NCI-H524 treated with DMSO at 0.1 percent for 48 hours (cell line): ENCODE data around the gene STK11.

Source experiments
- DNase-seq: peaks from one replicate; lab custom pipeline; 2025; lab: John Stamatoyannopoulos, UW

STK11 gene

GRCh38 chr19:1251330-1252220, 46.0 kb downstream of the STK11 start:
- DNase-seq = no peak

GRCh38 chr19:1252221-1252820, 46.7 kb downstream of the STK11 start:
- no peak for DNase-seq

DNA sequence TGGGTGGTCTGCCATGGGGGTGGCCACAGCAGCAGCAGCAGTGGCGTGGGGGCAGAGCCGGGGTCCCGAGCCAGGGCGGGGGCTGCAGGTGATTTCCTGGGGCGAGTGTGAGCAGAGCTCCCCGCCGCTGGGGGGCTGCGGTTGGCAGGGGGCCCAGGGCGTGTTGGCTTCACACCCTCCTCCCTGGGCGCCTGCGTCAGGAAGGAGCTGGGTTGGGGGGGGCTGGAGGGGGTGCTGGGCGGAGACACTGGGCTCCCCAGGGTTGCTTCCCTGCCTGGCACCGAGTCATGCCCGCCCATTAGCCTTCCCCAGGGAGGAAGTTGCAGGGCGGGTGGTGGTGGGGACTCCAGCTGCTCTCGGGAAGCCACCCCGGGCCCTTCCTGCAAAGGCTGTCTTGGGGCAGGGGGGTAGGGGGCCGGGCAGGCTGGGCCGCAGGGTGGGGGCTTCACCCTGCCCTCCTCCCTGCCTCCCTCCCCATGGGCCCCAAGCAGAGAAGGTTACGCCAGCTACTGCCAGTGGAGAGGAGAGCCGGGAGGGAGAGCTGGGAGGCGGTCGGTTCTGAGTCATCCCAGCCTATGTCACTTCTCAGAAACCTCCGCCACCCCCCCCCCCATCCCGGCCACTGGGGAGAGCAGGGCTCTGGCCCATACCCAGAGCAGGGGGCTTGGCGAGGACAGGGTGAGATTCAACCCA, 47.4 kb downstream of the STK11 start:
- DNase-seq = no peak

GRCh38 chr19:1253514-1254080, 48.0 kb downstream of the STK11 start:
- DNase-seq = no peak

DNA sequence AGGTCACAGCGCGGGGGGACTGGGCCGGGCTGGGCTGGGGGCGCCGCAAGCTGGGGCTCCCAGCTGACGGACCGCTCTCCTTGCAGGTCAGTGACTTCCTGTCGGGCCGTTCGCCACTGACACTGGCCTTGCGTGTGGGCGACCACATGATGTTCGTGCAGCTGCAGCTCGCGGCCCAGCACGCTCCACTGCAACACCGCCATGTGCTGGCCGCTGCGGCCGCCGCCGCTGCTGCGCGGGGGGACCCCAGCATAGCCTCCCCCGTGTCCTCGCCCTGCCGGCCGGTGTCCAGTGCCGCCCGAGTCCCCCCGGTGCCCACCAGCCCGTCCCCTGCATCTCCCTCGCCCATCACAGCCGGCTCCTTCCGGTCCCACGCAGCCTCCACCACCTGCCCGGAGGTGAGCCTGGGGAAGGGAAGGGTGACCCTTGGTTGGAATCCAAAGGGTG, 48.5 kb downstream of the STK11 start:
- DNase-seq = no peak

GRCh38 chr19:1254530-1255185, 49.1 kb downstream of the STK11 start:
- no peak for DNase-seq

GRCh38 chr19:1255186-1256161, 49.9 kb downstream of the STK11 start:
- DNase-seq = no peak

DNA sequence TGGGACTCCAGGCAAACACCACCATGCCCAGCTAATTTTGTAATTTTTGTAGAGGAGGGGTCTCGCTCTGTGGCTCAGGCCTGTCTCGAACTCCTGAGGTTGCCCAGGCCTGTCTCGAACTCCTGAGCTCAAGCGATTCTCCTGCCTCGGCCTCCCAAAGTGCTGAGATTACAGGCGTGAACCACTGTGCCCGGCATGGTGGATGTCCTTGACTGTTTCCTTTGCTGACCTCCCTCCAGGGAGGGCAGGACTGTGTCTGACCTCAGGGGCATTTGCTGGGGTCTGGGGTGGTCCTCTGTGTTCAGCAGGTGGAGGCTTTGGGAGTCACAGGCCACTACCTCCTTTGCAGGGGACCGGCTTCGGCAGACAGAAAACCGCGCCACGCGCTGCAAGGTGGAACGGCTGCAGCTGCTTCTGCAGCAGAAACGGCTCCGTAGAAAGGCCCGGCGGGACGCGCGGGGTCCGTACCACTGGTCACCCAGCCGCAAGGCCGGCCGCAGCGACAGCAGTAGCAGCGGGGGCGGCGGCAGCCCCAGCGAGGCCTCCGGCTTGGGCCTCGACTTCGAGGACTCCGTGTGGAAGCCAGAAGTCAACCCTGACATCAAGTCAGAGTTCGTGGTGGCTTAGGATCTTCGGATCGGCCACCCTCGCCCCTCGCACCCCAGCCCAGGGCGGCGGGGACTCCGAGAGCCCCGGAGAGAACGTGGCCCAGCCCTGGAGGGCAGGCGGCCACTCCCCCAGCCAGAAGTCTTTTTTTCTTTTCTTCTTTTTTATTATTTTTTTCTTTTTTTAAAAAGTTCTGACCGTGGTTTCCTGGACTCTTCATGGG, 51.3 kb downstream of the STK11 start:
- no peak for DNase-seq

GRCh38 chr19:1257475-1258162, 52.0 kb downstream of the STK11 start:
- no peak for DNase-seq

DNA sequence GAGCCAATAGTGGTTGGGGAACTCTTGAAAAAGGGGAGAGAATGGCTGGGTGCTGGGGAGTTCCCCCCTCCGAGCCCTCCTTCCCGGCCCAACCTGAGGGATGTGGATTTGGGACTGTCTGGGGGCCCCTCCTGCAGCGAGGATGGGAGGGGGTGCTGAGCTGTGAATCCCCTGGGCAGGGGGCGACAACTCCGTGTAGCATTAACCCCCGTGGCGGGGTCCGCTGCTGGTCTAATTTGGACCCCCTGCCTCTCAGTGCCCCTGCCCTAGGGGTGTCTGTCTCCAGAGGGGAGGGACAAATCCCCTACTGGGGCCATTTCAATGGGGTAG, 52.5 kb downstream of the STK11 start:
- DNase-seq = no peak

- no peak for DNase-seq
Observed at GRCh38 chr19:1258707-1259205, 53.2 kb downstream of the STK11 start.

DNA sequence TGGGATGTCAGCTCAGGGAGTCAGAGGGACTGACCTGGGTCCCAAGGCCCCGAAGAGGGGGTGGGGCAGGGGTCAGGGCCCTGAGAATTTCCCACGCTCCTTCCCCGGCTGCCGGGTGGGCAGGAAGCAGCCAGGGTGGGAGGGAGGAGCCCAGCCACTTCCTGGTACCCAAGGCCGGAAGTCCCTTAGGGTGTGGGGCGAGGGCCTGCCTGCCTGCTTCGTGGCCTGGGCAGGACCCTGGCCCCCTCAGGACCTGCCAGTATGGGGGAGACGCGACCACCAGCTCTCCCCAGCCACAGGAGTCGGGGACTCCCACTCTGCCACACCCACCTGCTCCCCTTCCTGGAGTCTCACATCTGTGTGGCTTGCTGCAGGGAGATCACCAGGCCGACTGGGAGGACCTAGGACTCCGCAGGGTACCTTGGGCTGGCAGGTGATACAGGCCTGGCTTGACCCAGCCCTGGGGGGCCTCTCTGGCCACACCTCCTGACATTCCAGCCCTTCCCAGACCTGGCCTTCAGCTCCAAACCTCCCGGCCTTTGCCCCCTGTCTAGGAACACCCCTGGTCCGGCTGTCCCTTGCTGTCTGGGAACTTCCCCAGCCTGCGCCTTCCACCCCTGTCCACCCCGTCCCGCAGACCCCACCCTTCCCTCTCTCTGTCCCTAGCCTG, 53.8 kb downstream of the STK11 start:
- no peak for DNase-seq

DNA sequence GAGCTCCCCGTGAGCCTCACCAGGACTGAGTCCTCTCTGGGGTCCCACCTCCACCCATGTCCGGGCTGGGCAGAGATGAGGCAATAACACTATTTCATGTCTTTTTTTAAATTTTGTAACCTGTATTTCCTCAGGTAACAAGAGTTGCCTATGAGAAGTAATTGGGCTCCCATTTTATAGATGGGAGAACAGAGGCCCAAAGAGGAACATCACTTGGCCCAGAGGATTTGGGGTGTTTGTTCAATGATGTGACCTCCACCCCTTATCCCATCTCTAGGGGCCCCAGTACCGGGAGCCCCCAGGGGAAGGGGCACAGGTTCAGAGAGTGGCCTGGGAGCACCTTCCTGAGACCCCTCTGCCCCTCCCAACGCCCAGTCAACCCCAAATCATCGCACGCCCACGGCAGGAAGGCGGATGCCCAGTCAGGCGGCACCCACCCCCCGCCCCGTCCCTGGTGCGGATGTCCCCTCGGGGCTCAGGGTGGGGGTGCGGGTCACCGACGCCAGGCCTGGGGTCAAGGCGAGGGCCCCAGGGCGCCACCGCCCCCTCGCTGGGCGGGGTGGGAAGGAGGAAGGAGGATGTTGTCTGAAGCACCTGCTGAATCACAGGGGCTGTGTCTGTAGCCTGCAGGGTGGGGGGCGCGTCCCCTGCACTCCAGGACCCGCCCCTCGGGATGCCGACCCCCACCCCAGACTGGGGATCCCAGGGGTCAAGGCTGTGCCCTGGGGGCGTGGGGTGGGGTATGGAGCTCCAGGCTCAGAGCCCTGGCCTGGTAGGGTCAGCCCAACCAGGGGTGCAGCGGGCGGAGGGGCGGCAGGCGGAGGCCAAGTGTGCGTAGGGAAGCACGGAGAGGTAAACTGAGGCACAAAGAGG, 54.5 kb downstream of the STK11 start:
- DNase-seq = no peak

DNA sequence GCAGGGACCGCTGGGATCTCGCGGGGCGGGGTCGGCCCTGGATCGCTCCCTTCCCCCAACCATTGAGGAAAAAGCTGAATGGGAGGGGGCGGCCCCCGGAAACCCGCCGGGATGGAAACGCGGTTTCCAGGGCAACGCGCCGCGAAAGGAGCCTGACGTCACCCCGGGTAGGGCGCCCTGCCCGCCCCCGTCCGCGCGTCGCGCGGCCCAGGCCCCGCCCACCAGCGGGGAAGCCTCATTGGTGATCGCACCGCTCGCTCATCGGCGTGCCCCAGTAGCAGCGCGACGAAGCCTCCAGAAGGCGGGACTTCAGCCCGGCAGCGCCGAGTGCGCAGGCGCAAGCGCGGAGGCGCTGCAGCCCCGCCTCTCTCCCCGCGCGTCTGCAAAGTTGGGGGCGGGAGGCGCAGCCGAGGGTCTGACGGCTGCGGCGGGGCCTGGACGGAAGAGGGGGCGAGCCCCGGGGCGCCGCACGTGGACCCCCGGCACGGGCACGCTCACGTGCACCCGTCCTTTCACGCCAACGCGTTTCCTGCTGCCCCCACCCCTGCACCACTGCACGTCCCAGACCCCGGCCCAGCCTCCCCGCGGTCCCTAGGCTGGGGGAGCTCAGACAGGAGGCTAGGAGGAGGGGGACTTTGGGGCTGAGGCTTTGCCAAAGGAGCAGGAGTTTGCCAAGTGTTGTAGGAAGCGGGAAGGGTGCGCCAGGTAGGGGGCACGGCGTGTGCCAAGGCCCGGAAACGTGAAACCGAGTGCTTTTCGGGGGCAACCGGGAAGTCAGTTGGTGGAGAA, 55.4 kb downstream of the STK11 start:
- DNase-seq = peak; percentile 54

GRCh38 chr19:1261538-1261797, 55.9 kb downstream of the STK11 start:
- DNase-seq = no peak

GRCh38 chr19:1261798-1262622, 56.4 kb downstream of the STK11 start:
- DNase-seq = no peak
